GM12873 (cell line): ENCODE data around the gene C2orf72.

Source experiments
- TF ChIP-seq, protein P1 (sequence below): IDR thresholded peaks from 2 replicates; pipeline ENCODE4 v1.5.1; 2012; ENCODE audit warnings: low read depth, mild to moderate bottlenecking, moderate library complexity, low read length, control low read depth; ENCODE audit not compliant: insufficient read depth; ENCODE audit errors: missing control alignments

The C2orf72 gene

DNA sequence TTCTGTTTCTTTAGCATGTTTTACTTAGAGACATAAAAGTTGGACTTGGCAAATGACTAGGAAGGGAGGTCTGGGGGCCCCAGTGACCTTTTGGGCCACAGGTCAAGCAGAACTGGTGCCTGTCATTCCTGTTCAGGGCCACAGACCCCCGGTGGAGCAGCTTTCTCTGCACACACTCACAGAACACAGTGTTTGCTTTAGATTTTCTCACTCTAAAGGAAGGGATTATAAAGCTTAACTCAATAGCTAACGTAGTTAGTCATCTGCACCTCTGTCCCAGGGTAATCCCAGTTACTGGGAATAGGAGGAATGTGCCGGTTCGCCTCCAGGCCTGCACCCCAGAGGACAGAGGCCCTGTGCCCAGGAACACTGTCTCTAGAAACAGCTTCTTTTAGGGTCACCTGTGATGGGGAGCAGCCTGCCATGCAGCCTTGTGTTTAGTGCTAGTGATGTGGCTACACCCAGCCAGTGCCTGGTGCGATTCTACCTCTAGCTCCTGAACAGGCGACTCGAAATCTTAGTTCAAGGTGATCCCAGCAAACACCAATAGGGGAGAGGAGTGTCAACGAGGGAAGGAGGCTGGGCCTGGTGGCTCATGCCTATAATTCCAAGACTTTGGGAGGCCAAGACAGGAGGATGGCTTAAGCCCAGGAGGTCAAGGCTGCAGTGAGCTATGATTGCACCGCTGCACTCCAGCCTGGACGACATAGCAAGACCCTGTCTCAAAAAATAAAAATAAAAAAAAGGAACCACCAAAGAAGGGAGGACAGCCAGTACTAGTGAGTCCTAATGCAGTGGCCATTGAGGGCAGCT is 29.8 kb upstream of the C2orf72 start:
- TF ChIP-seq, protein P1, sequence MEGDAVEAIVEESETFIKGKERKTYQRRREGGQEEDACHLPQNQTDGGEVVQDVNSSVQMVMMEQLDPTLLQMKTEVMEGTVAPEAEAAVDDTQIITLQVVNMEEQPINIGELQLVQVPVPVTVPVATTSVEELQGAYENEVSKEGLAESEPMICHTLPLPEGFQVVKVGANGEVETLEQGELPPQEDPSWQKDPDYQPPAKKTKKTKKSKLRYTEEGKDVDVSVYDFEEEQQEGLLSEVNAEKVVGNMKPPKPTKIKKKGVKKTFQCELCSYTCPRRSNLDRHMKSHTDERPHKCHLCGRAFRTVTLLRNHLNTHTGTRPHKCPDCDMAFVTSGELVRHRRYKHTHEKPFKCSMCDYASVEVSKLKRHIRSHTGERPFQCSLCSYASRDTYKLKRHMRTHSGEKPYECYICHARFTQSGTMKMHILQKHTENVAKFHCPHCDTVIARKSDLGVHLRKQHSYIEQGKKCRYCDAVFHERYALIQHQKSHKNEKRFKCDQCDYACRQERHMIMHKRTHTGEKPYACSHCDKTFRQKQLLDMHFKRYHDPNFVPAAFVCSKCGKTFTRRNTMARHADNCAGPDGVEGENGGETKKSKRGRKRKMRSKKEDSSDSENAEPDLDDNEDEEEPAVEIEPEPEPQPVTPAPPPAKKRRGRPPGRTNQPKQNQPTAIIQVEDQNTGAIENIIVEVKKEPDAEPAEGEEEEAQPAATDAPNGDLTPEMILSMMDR: no peak

DNA sequence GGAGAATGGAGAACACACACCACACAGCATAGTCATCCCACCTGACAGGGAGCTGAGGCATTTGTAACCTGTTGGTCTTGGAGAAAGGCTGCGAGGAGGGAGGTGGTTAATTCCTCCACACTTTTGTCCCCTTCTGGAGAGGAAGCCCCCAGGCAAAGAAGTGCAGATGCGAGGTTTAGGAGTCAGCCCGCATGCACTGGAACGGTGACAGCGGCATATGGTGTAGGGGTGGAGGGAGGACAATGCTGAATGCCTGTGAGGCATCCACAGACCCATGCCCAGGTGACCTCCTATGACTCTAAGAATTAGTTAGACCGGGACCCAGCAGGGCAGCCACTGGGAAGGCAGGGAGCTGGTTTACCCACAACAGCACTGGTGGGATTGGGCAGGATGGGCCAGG is 29.2 kb upstream of the C2orf72 start:
- TF ChIP-seq, protein P1: no peak

DNA sequence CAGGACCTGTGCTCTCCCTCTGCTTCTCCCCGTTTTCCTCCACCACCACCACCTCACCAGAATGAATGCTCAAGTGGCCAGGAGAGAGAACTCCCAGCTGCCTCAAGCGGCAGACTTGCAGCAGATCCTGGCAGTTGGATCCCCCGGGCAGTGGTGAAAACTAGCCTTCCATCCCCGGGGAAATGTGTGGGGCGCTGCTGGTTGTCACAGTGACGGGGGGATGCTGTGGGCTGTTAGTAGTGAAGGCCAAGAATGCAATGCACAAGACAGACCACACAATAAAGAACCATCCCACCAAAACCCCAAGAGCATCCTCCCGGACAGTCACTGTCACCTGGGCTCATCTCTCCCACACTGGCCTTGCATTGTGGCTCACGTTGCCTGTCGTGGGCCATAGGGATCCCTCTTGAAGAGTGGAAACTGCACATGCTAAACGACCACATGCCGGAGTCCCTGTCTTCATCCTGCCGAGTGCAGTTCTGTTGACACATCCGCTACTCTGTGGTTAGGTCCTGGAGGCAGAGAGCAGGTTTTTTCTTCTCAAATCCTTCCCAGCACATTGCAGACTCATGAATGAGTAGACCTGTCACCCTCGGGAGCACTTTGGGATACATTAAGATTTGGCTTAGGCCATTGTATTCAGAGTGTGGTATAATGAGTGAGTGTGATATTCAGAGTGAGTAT is 27.9 kb upstream of the C2orf72 start:
- TF ChIP-seq, protein P1: no peak

DNA sequence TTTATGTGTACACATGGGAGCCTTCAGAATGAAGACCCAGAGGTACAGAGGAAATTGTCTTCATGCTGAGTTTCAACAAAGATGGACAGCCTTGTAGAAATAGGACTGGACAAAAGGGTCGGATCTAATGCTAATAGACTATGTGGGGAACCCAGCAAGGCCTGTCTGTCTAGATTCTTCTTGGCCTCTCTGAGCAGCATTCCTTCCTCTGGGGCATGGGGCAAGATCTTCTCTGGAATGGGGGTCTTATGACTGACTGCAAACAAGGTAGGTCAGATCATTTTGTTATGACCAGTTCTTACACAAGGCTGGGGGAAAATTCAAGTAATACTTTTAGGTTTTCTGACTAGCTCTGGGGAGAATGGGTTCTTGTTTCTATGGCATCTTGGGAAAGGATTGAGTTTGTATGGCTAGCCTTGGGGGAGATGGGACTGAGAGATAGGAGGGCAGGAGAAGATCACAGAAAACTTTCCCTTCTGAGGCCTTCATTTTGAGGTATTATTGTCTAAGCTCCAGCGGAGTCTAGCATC is 27.1 kb upstream of the C2orf72 start:
- TF ChIP-seq, protein P1: no peak

DNA sequence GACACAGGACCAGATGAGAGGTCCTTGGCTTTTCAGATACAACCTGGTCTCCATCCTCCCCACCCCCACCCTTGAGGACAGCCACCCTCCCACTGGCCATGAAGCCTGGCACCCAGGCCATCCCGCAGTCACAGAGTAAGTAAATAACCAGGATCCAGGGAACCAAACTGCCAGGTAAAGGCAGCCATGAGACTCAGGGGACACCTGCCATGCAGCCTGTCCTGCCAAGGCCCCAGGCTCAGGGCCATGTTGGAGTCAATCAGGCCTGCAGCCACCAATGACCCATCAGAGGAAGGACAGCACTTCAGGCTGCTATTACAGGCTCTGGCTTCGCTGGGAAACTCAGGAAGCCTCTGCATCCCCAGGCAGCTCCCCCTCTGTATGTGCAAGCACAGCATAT is 25.8 kb upstream of the C2orf72 start:
- TF ChIP-seq, protein P1: no peak

DNA sequence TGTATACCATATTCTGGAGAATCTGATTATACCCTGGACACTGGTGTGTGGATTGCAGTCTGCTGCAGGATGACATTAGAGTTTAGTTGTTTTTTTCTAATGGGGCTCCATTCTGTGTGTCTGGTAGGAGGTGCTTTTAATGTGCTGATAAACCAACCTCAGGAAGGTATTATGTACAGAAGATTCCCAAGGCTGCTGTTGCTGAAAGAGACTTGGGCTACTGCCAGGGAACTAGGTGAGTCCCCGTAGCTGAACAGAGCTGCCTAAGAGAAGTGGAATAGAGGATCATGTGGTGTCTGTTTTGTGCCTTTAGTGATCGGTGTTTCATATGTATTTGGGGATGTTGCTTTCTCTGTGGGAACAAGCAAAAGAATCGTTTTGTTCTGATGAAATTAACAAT is 24.9 kb upstream of the C2orf72 start:
- TF ChIP-seq, protein P1: no peak

DNA sequence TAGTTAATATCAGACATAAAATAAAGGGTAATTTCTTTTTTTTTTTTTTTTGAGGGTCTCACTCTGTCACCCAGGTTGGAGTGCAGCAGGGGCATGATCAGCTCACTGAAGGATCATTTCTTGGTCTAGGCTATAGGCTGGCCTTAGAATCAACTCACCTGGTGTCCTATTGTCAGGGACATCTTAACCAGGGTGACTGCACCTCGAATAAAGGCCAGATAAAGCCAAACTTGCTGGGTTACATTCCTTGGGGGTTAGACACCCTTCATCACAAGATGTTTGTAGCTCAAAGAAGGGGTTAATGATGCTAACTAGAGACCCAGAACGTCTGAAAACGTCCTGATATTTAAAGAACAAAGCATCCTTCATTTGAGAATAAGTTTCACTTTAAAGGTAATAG is 23.5 kb upstream of the C2orf72 start:
- TF ChIP-seq, protein P1: no peak
